K562 (cell line): Measurements from ENCODE around the gene PREB. TPM values are rescaled to one million over a fixed set of nuclear protein-coding genes. Genes with fewer than 3 reads are reported as not detected.
"Not testable (repeated sequence)": the region's sequence is repeated elsewhere in the genome, so short reads cannot be mapped to it uniquely, and the experiment has no call there.

Source experiments
- ATAC-seq: fragments of 200-7000 bp; cut with Tn5 transposase; 3 replicates; pipeline ENCODE4 v1.9.1; 2020; ENCODE audit warnings: moderate library complexity
- BruUV-seq: library from RNA; stranded (reverse); fragments of 400-500 nt; replicated peaks from 2 replicates; lab custom pipeline; 2021; lab: Mats Ljungman, UMichigan
- CTCF ChIA-PET: fragments of 300-600 bp; formaldehyde crosslinking; extraction: SDS; loops from one replicate; lab custom pipeline; 2021; ENCODE audit warnings: low intra/inter-chr PET ratio; lab: Yijun Ruan, JAX
- POLR2A ChIA-PET: fragments of 300-600, 350-650 bp; sonication (Branson Sonifier 250); formaldehyde crosslinking; extraction: SDS; loops from one replicate; lab custom pipeline; 2021; ENCODE audit warnings: antibody characterized with exemption, inconsistent platforms; lab: Yijun Ruan, JAX
- DNase-seq, 4 experiments: peaks; one replicate each; pipeline versions ENCODE4 v3.0.0 to v3.0.0-alpha.2; 2011 to 2018; ENCODE audit warnings: low spot score in 3 of 4, mixed read lengths in 3 of 4; ENCODE audit errors: extremely low read depth in 1 of 4
- FAIRE-seq: peaks from 2 replicates; lab custom pipeline; 2011; peaks lifted over from hg19 to GRCh38; lab: Jason Lieb, UNC
- H2AFZ ChIP-seq: 2 replicates; pipeline ENCODE4 v1.6.0; 2011; ENCODE audit warnings: low read depth, low read length, control low read depth, inconsistent platforms
- H3K27ac ChIP-seq: fragments of 200-600 bp; 3 replicates; pipeline ENCODE4 v1.8.0; 2011; ENCODE audit warnings: low read depth, mild to moderate bottlenecking, control low read depth, inconsistent platforms, low read length, moderate library complexity, mixed read lengths; ENCODE audit errors: extremely low read depth
- H3K27me3 ChIP-seq, 2 experiments: fragments of 300-600 bp in 1 of 2; 2 replicates in 1 of 2; 3 replicates in 1 of 2; pipeline versions ENCODE4 v1.6.0 to v1.8.0; 2011; ENCODE audit warnings: inconsistent platforms in 2 of 2, low read length in 2 of 2, mild to moderate bottlenecking in 1 of 2, mixed read lengths in 1 of 2, moderate library complexity in 1 of 2; ENCODE audit not compliant: control insufficient read depth in 2 of 2, insufficient read depth in 2 of 2
- H3K36me3 ChIP-seq: fragments of 300-600 bp; 3 replicates; pipeline ENCODE4 v1.8.0; 2011; ENCODE audit warnings: mild to moderate bottlenecking, low read length, inconsistent platforms; ENCODE audit not compliant: control insufficient read depth, insufficient read depth
- H3K4me1 ChIP-seq, 2 experiments: fragments of 200-600 bp in 1 of 2; replicated peaks in 1 of 2; 2 replicates in 1 of 2; 3 replicates in 1 of 2; pipeline versions ENCODE4 v1.5.1 to v1.8.0; 2011; ENCODE audit warnings: inconsistent platforms in 2 of 2, low read length in 2 of 2, mild to moderate bottlenecking in 1 of 2, mixed read lengths in 1 of 2, moderate library complexity in 1 of 2; ENCODE audit not compliant: control insufficient read depth in 2 of 2, insufficient read depth in 2 of 2
- H3K4me2 ChIP-seq: 2 replicates; pipeline ENCODE4 v1.6.1; 2011; ENCODE audit warnings: low read length, control low read depth, inconsistent platforms, mixed read lengths; ENCODE audit not compliant: insufficient read depth
- H3K4me3 ChIP-seq: fragments of 200-600 bp; sonication (generic), shearing (Covaris generic); 2 replicates; pipeline ENCODE4 v1.5.1; 2016; ENCODE audit warnings: control low read depth, inconsistent platforms
- H3K79me2 ChIP-seq: fragments of 200-600 bp; 3 replicates; pipeline ENCODE4 v1.8.0; 2011; ENCODE audit warnings: low read length, inconsistent platforms; ENCODE audit not compliant: control insufficient read depth, insufficient read depth
- H3K9ac ChIP-seq, 2 experiments: 2 replicates each; pipeline versions ENCODE4 v1.6.0 to v1.6.1; 2011; ENCODE audit warnings: low read depth in 2 of 2, low read length in 2 of 2, control low read depth in 1 of 2, inconsistent platforms in 1 of 2, mild to moderate bottlenecking in 1 of 2, mixed read lengths in 1 of 2; ENCODE audit not compliant: insufficient read depth in 1 of 2
- H3K9me1 ChIP-seq: one replicate; pipeline ENCODE4 v1.6.0; 2011; ENCODE audit warnings: inconsistent platforms, mild to moderate bottlenecking, low read length, moderate library complexity; ENCODE audit not compliant: control insufficient read depth, insufficient read depth
- H3K9me3 ChIP-seq: replicated peaks from 2 replicates; pipeline ENCODE4 v1.5.1; 2011; ENCODE audit warnings: low read depth, low read length, inconsistent platforms; ENCODE audit not compliant: control insufficient read depth, insufficient read depth
- H4K20me1 ChIP-seq: replicated peaks from 2 replicates; pipeline ENCODE4 v1.6.1; 2011; ENCODE audit warnings: low read length, inconsistent platforms, mixed read lengths; ENCODE audit not compliant: control insufficient read depth, insufficient read depth
- BRD9 ChIP-seq: fragments of 450-650 bp; IDR thresholded peaks from 2 replicates; pipeline ENCODE4 v1.6.1; 2018; ENCODE audit warnings: low read depth; ENCODE audit not compliant: partially characterized antibody
- CBX8 ChIP-seq: fragments of 200-600 bp; sonication (generic); IDR thresholded peaks from 2 replicates; pipeline ENCODE4 v1.6.1; 2012; ENCODE audit warnings: borderline replicate concordance, mixed run types, low read depth, mild to moderate bottlenecking, moderate library complexity, mixed read lengths, low read length, control low read depth, inconsistent platforms; ENCODE audit not compliant: poor library complexity, severe bottlenecking; ENCODE audit errors: extremely low read depth
- CEBPB ChIP-seq: fragments of 450-650 bp; IDR thresholded peaks from 2 replicates; pipeline ENCODE4 v1.6.1; 2016; ENCODE audit warnings: missing genetic modification characterization, missing compliant biosample characterization
- GTF2A2 ChIP-seq: IDR thresholded peaks from 2 replicates; pipeline ENCODE4 v1.6.1; 2016; ENCODE audit warnings: mild to moderate bottlenecking, missing genetic modification characterization, missing compliant biosample characterization
- SMARCE1 ChIP-seq: fragments of 450-650 bp; IDR thresholded peaks from 2 replicates; pipeline ENCODE4 v1.7.1; 2016; ENCODE audit warnings: mild to moderate bottlenecking
- TEAD4 ChIP-seq, 2 experiments: sonication (generic) in 1 of 2; formaldehyde crosslinking in 1 of 2; IDR thresholded peaks; 2 replicates each; pipeline versions ENCODE4 v1.6.1 to v1.8.0; 2012 to 2022; ENCODE audit warnings: borderline replicate concordance in 1 of 2, inconsistent platforms in 1 of 2, low read length in 1 of 2, mild to moderate bottlenecking in 1 of 2, missing genetic modification reagents in 1 of 2
- ZFP30 ChIP-seq: fragments of 250-450 bp; sonication (Bioruptor Pico); IDR thresholded peaks from 2 replicates; pipeline ENCODE4 v1.8.0; 2022; ENCODE audit warnings: moderate library complexity, mild to moderate bottlenecking, inconsistent platforms, borderline replicate concordance
- WGBS: fragments of 100-300 bp; shearing (Covaris generic); methylation state at CpG from one replicate; pipeline ENCODE4 v1.1.6; 2016; ENCODE audit warnings: low coverage, mixed read lengths; ENCODE audit not compliant: insufficient coverage; ENCODE audit errors: missing lambda C conversion rate; 5-methylcytosine and 5-hydroxymethylcytosine counted together
- in situ Hi-C: fragments of 300-500 bp; cut with MboI; formaldehyde crosslinking; loops from 4 replicates; pipeline ENCODE4 v1.15.0; 2018; ENCODE audit warnings: inconsistent platforms, mixed read lengths
- intact Hi-C: fragments of 100-400 bp; cut with micrococcal nuclease; formaldehyde crosslinking; loops from 2 replicates; pipeline ENCODE4 v1.14.2; 2022
- polyA plus RNA-seq, 8 experiments: library from polyadenylated mRNA; depleted of rRNA in 4 of 8; stranded (reverse) in 5 of 8; unstranded in 3 of 8; fragments of >200 nt; fragmentation: Nextera tagmentation in 2 of 8; fragmentation: Illumina TruSeq in 1 of 8; extraction: Ambion mirVana in 2 of 8; extraction: Trizol in 1 of 8; gene quantifications; 2 replicates each; pipeline versions ENCODE4 v1.2.1 to v1.2.3, GENCODE V29; 2011 to 2014; ENCODE audit warnings: inconsistent platforms in 1 of 8, missing spikeins in 1 of 8
- total RNA-seq, 7 experiments: library from RNA; depleted of rRNA in 6 of 7; stranded (reverse); fragments of >200 nt in 6 of 7; fragmentation: Illumina TruSeq in 2 of 7; extraction: Trizol in 2 of 7; gene quantifications; 2 replicates each; pipeline versions ENCODE4 v1.2.1 to v1.2.3, GENCODE V29; 2011 to 2021; ENCODE audit warnings: low replicate concordance in 1 of 7

The PREB gene
- total and polyA plus RNA-seq, 9 of the 15 experiments (the other 6 are each of a cell fraction or from before 2014, with no cell fraction given): 35.1 to 84.2 (median 67.2) TPM

- 3% methylated on average over 15 of the region's 15 CpGs for WGBS
- no peak for TF ChIP-seq TEAD4 (IDR thresholded peaks at IDR 0.05; ENCODE audit: low read length)
- TF ChIP-seq TEAD4 (CRISPR knock-in tag; IDR thresholded peaks at IDR 0.05; ENCODE audit: borderline replicate concordance): no peak
- no peak for TF ChIP-seq GTF2A2 (tag)
- no peak for TF ChIP-seq SMARCE1
- no peak for TF ChIP-seq ZFP30 (CRISPR knock-in tag)
- peak; percentile 84 for TF ChIP-seq CBX8
- TF ChIP-seq CEBPB (tag): no peak
- no peak for TF ChIP-seq BRD9
- POLR2A ChIA-PET: interaction anchor here (0.7 to 1.5 kb wide), 2 partner anchors 8 to 93 kb away, joined by 3 to 5 read pairs; no protein-coding TSS in a partner anchor
- H2AFZ ChIP-seq: no peak overlapping the region
- no peak overlapping the region for H3K4me3 ChIP-seq
- DNase-seq: no peak
- CTCF ChIA-PET: interaction anchor here (0.6 kb wide), 1 partner anchor 125 kb away, joined by 3 read pairs; no protein-coding TSS in a partner anchor
- H3K4me1 ChIP-seq: no peaks in the 10 kb centered on the region
- H3K9ac ChIP-seq: no peak overlapping the region
- H3K4me2 ChIP-seq: no peak overlapping the region
- no TSS peak for BruUV-seq
- no peaks in the 10 kb centered on the region for H4K20me1 ChIP-seq
- peak; percentile 49; the same call in 2 of the 3 replicates for ATAC-seq
- H3K27ac ChIP-seq: no peak overlapping the region
- H3K9me1 ChIP-seq: no peaks in the 10 kb centered on the region
- H3K27me3 ChIP-seq: peaks cover 17 to 37% of the 10 kb centered on the region in 2 experiments; a peak in 4 of 5 replicates
- FAIRE-seq: no peak
- in situ Hi-C loops (no loop called here), intact Hi-C loops (no loop called here)
- no peaks in the 10 kb centered on the region for H3K79me2 ChIP-seq
- no peaks in the 10 kb centered on the region for H3K9me3 ChIP-seq
- no peaks in the 10 kb centered on the region for H3K36me3 ChIP-seq
These were observed 43.3 kb upstream of the PREB start for GRCh38 chr2:27177441-27178351.

DNA sequence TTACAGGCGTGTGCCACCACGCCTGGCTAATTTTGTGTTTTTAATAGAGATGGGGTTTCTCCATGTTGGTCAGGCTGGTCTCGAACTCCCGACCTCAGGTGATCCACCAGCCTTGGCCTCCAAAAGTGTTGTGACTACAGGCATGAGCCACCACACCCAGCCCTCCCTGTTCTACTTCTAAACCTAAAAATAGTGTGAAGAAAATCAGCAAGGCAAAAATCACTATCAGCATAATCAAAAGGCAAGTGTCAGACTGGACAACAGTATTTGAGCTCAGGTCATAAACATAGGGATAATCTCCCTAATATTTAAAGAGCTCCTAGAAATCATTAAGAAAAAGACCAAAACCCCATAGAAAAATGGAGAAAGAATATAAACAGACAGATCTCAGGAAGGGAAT, 41.3 kb upstream of the PREB start:
- H3K4me2 ChIP-seq, CTCF ChIA-PET, ATAC-seq, H3K79me2 ChIP-seq, intact Hi-C loops, FAIRE-seq, H3K36me3 ChIP-seq, H3K9me1 ChIP-seq, H3K9ac ChIP-seq, BruUV-seq, in situ Hi-C loops, H3K4me1 ChIP-seq, H3K27ac ChIP-seq, H3K9me3 ChIP-seq, DNase-seq, H3K4me3 ChIP-seq, H2AFZ ChIP-seq, H4K20me1 ChIP-seq: not testable (repeated sequence)
- peaks cover 17 to 42% of the 10 kb centered on the region in 2 experiments; a peak in 4 of 5 replicates for H3K27me3 ChIP-seq
- WGBS: 0% methylated on average over 4 of the region's 4 CpGs
- POLR2A ChIA-PET: interaction anchor here (1.0 to 1.9 kb wide), 3 partner anchors 10 to 18 kb away, joined by 3 to 8 read pairs (median 4); no protein-coding TSS in a partner anchor
